Measurements from ENCODE around the gene ITK. TPM values are rescaled to one million over a fixed set of nuclear protein-coding genes. Genes with fewer than 3 reads are reported as not detected.

Gene ITK
- total RNA-seq, 2 experiments from 2014 or later: 208 to 249 TPM

DNA sequence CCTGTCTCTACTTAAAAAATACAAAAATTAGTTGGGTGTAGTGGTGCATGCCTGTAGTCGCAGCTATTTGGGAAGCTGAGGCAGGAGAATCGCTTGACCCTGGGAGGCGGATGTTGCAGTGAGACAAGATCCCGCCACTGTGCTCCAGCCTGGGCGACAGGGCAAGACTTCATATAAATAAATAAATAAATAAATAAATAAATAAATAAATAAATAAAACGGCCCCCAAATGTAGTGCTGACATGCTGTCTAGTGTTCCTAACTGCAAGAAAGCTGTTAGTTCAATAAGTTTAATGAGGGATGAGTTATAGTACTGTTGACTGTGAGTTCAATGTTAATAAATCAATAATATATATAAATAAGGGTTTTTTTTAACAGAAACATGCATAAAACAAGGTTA is 77.8 kb downstream of the ITK start:
- Mint-ChIP-seq H3K4me1 (peaks cover 80% of the 10 kb centered on the region), H3K4me3 (no peak overlapping the region), H3K9me3 (ENCODE audit: low read depth) (peaks cover 2% of the 10 kb centered on the region), H3K36me3 (ENCODE audit: low read depth) (peaks cover 37% of the 10 kb centered on the region), H3K27me3 (no peaks in the 10 kb centered on the region), H3K27ac (no peak overlapping the region)
- no peak for DNase-seq
- ChIA-PET POLR2A (interaction anchor here (1.3 kb wide), 1 partner anchor 15 kb away, joined by 3 read pairs; no protein-coding TSS in a partner anchor), CTCF (interaction anchor here (0.7 to 2.1 kb wide), 4 partner anchors 15 to 139 kb away, joined by 3 to 8 read pairs (median 4); no protein-coding TSS in a partner anchor)
- no peak for ATAC-seq
- intact Hi-C loops (cut with DNase I, micrococcal nuclease): no loop called here

DNA sequence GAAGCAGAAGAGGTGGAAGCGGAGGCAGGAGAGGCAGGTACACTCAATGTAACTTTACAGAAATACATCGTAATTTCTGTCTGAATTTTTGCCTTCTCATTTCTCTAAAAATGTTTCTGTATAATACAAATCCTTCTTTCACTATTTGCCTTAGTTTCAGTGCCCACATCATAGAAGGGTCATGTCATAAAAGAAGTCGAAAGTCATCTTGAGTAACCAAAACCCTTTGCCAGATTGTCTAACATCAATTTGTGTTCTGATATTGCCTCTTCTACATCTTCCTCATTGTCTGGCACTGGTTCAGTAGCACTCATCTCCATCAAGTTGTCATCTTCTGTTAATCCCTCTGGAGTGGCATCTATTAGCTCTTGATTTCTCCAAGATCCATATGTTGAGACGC is 79.1 kb downstream of the ITK start:
- H3K27ac Mint-ChIP-seq: no peak overlapping the region
- intact Hi-C loops (cut with DNase I, micrococcal nuclease): no loop called here

GRCh38 chr5:157263496-157264090 is 83.0 kb downstream of the ITK start:
- no peaks in the 10 kb centered on the region for H3K9me3 Mint-ChIP-seq (ENCODE audit: low read depth)
- DNase-seq (no peak), ATAC-seq (no peak)
- intact Hi-C loops (cut with DNase I, micrococcal nuclease): no loop called here
- peak overlapping the region; percentile 24 for H3K27ac Mint-ChIP-seq
- no peaks in the 10 kb centered on the region for H3K27me3 Mint-ChIP-seq
- ChIA-PET CTCF (interaction anchor here (0.6 to 4.9 kb wide), 8 partner anchors 9 to 115 kb away, joined by 3 to 22 read pairs (median 4); no protein-coding TSS in a partner anchor), POLR2A (interaction anchor here (0.6 kb wide), 1 partner anchor 76 kb away, joined by 3 read pairs; no protein-coding TSS in a partner anchor)
- peaks cover 21% of the 10 kb centered on the region for H3K36me3 Mint-ChIP-seq (ENCODE audit: low read depth)
- H3K4me3 Mint-ChIP-seq: no peak overlapping the region
- H3K4me1 Mint-ChIP-seq: peaks cover 67% of the 10 kb centered on the region

More for the DNA sequence above, 79.1 kb downstream of the ITK start:
- Mint-ChIP-seq H3K4me3 (no peak overlapping the region), H3K27me3 (no peaks in the 10 kb centered on the region), H3K4me1 (peaks cover 80% of the 10 kb centered on the region), H3K36me3 (ENCODE audit: low read depth) (peaks cover 25% of the 10 kb centered on the region), H3K9me3 (ENCODE audit: low read depth) (peaks cover 2% of the 10 kb centered on the region)
- ChIA-PET POLR2A (interaction anchor here (0.6 kb wide), 1 partner anchor 335 kb away, joined by 7 read pairs; no protein-coding TSS in a partner anchor), CTCF (interaction anchor here (0.7 to 4.9 kb wide), 8 partner anchors 8 to 117 kb away, joined by 3 to 22 read pairs (median 4); partner anchors contain the start of gene MED7)
- DNase-seq (no peak), ATAC-seq (peak; percentile 52)

DNA sequence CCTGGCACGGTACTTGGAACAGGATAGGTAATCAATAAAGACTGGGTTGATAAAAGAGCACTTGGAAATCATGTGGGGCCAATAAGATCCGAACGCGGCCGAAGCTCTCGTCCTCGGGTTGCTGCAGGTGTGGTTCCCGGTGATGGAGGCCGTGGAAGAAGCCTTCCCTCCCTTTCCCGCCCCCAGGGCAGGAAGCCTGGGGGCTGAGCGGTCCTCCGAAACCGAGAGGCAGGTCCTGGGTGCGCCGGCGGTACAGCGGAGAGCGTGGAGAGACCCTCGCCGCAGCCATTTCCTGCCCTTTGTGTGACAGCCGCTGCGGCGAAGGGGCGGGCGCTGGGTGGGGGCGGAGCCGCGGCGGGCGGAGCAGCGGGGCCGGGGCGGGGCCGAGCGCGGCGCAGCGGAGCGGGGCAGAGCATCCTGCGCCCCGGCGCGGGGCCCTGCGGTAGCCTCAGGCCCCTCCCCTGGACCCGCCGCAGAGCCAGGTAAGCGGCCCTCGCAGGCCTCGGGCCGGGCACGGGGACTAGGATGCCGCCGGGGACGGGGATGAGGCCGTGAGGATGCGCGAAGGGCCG is 85.2 kb downstream of the ITK start, which contains the start of gene CYFIP2:
CYFIP2 (plus strand) TSS at position 410 of the 572 bp plus-strand sequence. CDS start 19,239 bp downstream, outside the sequence.
- POLR2A ChIA-PET: interaction anchor here (0.9 kb wide), 1 partner anchor 12 kb away, joined by 4 read pairs; no protein-coding TSS in a partner anchor
- peaks cover 68% of the 10 kb centered on the region for H3K4me1 Mint-ChIP-seq

DNA sequence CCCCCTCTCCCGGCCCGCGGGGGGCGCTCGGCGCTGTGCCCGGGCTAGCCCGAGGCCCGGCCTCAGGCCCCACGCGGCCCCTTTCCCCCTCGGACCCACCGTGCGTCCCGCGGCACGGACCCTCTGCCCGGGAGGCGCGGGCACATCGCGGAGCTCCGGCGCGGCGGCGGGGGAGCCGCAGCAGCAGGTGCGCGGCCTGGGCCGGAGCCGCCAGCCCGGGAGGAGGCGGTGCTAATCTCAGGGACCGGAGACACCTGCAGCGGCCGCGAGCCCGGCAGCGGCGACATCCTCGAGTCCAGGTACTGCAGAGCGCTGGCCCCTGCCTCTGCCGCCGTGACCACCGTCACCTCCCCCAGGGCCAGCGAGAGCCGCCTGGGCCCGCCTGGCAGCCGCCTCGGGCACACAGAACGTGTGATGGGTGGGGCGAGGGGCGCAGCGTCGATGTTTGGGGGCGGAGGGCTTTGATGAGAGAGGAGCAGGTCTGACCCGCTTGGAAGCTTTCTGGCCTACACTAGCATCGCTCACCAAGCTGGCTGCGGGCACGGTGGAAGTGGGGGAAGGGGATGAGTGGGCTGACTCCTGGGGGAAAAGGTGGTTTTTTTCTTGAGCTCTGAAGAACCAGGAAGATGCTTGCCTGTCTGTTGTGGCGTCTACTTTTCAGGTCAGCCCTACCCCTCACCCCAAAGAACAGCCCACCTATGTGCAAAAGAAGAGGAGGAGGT is 85.8 kb downstream of the ITK start:
- DNase-seq (peak; percentile 76), ATAC-seq (peak; percentile 24)
- Mint-ChIP-seq H3K27ac (peak overlapping the region; percentile 90), H3K4me3 (peak overlapping the region; percentile 96), H3K9me3 (ENCODE audit: low read depth) (no peaks in the 10 kb centered on the region), H3K27me3 (no peaks in the 10 kb centered on the region), H3K4me1 (peaks cover 68% of the 10 kb centered on the region), H3K36me3 (ENCODE audit: low read depth) (peaks cover 45% of the 10 kb centered on the region)
- ChIA-PET POLR2A (interaction anchor here (0.9 kb wide), 1 partner anchor 20 kb away, joined by 3 read pairs; no protein-coding TSS in a partner anchor), CTCF (interaction anchor here (0.7 to 4.5 kb wide), 5 partner anchors 13 to 339 kb away, joined by 3 to 33 read pairs (median 3); no protein-coding TSS in a partner anchor)
- intact Hi-C loops (cut with DNase I, micrococcal nuclease): loop anchor here (1.0 to 5.0 kb wide), 4 partner anchors 44 to 117 kb away; no protein-coding TSS in a partner anchor

More for the DNA sequence above, 85.2 kb downstream of the ITK start, which contains the start of gene CYFIP2:
- Mint-ChIP-seq H3K36me3 (ENCODE audit: low read depth) (peaks cover 38% of the 10 kb centered on the region), H3K9me3 (ENCODE audit: low read depth) (no peaks in the 10 kb centered on the region), H3K27me3 (no peaks in the 10 kb centered on the region), H3K4me3 (peak within 1 kb of the TSS; percentile 96), H3K27ac (peak within 1 kb of the TSS; percentile 98)
- intact Hi-C loops (cut with DNase I, micrococcal nuclease): loop anchor here (1.0 to 5.0 kb wide), 6 partner anchors 12 to 116 kb away; no protein-coding TSS in a partner anchor
- CTCF ChIA-PET: interaction anchor here (0.6 to 4.5 kb wide), 6 partner anchors 8 to 45 kb away, joined by 3 to 33 read pairs (median 4); no protein-coding TSS in a partner anchor
- ATAC-seq (peak; percentile 78), DNase-seq (peak; percentile 91)

DNA sequence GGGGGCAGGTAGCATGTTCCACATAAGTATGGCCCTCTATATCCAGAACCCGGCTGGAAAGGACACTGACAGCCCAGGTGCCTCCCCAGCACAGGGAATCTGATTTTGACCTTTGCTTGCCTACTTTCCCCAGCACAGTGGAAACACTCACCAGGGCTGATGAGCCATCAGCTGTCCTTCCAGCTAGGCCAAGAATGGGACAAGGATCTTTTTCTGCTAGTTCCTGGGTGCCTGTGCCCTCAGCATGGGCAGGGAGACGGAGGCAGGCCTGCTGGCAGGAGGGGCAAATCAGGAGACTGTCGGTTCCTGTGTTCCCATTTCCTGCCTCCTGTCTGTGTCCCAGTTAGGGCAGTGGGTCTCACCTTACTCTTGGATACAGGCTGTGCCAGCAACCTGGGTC is 86.4 kb downstream of the ITK start:
- ChIA-PET POLR2A (interaction anchor here (0.9 kb wide), 1 partner anchor 20 kb away, joined by 3 read pairs; no protein-coding TSS in a partner anchor), CTCF (interaction anchor here (0.6 to 4.5 kb wide), 11 partner anchors 10 to 340 kb away, joined by 3 to 33 read pairs (median 3); partner anchors contain the start of gene ITK)
- Mint-ChIP-seq H3K27ac (peak overlapping the region; percentile 90), H3K36me3 (ENCODE audit: low read depth) (peaks cover 50% of the 10 kb centered on the region), H3K4me1 (peaks cover 72% of the 10 kb centered on the region), H3K27me3 (no peaks in the 10 kb centered on the region), H3K4me3 (peak overlapping the region; percentile 96), H3K9me3 (ENCODE audit: low read depth) (no peaks in the 10 kb centered on the region)
- no peak for DNase-seq
- intact Hi-C loops (cut with DNase I, micrococcal nuclease): loop anchor here (2.0 to 5.0 kb wide), 3 partner anchors 45 to 82 kb away; no protein-coding TSS in a partner anchor
- no peak for ATAC-seq

GRCh38 chr5:157267761-157268480 is 87.3 kb downstream of the ITK start:
- no peak for ATAC-seq
- Mint-ChIP-seq H3K4me1 (peaks cover 78% of the 10 kb centered on the region), H3K9me3 (ENCODE audit: low read depth) (no peaks in the 10 kb centered on the region), H3K27ac (peak overlapping the region; percentile 90), H3K27me3 (no peaks in the 10 kb centered on the region), H3K4me3 (peak overlapping the region; percentile 96), H3K36me3 (ENCODE audit: low read depth) (peaks cover 53% of the 10 kb centered on the region)
- ChIA-PET CTCF (interaction anchor here (0.6 to 4.5 kb wide), 12 partner anchors 9 to 125 kb away, joined by 3 to 33 read pairs (median 5); partner anchors contain the start of genes ITK and MED7), POLR2A (interaction anchor here (0.6 kb wide), 1 partner anchor 81 kb away, joined by 5 read pairs; no protein-coding TSS in a partner anchor)
- intact Hi-C loops (cut with DNase I, micrococcal nuclease): loop anchor here (2.0 to 5.0 kb wide), 3 partner anchors 44 to 83 kb away; no protein-coding TSS in a partner anchor
- DNase-seq: no peak

GRCh38 chr5:157269165-157269671 is 88.6 kb downstream of the ITK start:
- ChIA-PET POLR2A (interaction anchor here (1.0 kb wide), 2 partner anchors 14 to 349 kb away, joined by 3 to 5 read pairs; no protein-coding TSS in a partner anchor), CTCF (interaction anchor here (0.6 to 1.9 kb wide), 4 partner anchors 25 to 89 kb away, joined by 3 to 6 read pairs (median 4); partner anchors contain the start of gene ITK)
- no peaks in the 10 kb centered on the region for H3K27me3 Mint-ChIP-seq
- intact Hi-C loops (cut with DNase I, micrococcal nuclease): loop anchor here (5.0 kb wide), 2 partner anchors 43 to 47 kb away; no protein-coding TSS in a partner anchor
- H3K36me3 Mint-ChIP-seq (ENCODE audit: low read depth): peaks cover 53% of the 10 kb centered on the region
- ATAC-seq (no peak), DNase-seq (no peak)
- H3K4me1 Mint-ChIP-seq: peaks cover 79% of the 10 kb centered on the region
- peak overlapping the region; percentile 97 for H3K27ac Mint-ChIP-seq
- no peaks in the 10 kb centered on the region for H3K9me3 Mint-ChIP-seq (ENCODE audit: low read depth)
- peak overlapping the region; percentile 96 for H3K4me3 Mint-ChIP-seq

GRCh38 chr5:157269761-157270272 is 89.2 kb downstream of the ITK start:
- Mint-ChIP-seq H3K36me3 (ENCODE audit: low read depth) (peaks cover 53% of the 10 kb centered on the region), H3K4me3 (peak overlapping the region; percentile 96), H3K27ac (peak overlapping the region; percentile 97), H3K4me1 (peaks cover 78% of the 10 kb centered on the region), H3K27me3 (no peaks in the 10 kb centered on the region), H3K9me3 (ENCODE audit: low read depth) (no peaks in the 10 kb centered on the region)
- ATAC-seq (peak; percentile 32), DNase-seq (peak; percentile 65)
- ChIA-PET CTCF (interaction anchor here (0.6 to 0.7 kb wide), 3 partner anchors 25 to 47 kb away, joined by 3 to 4 read pairs (median 3); no protein-coding TSS in a partner anchor), POLR2A (interaction anchor here (0.6 to 1.0 kb wide), 3 partner anchors 14 to 587 kb away, joined by 3 to 6 read pairs (median 5); no protein-coding TSS in a partner anchor)
- intact Hi-C loops (cut with DNase I, micrococcal nuclease): loop anchor here (2.0 to 5.0 kb wide), 7 partner anchors 37 to 1937 kb away; partner anchors contain the start of genes MED7 (in 1 of the 2) and RNF145 (in 1 of the 2)

Data from activated CD4-positive, alpha-beta T cell treated with anti-CD3 and anti-CD28 coated beads for 36 hours (primary cell).